Measurements from ENCODE around the gene DENND2A. TPM values are rescaled to one million over a fixed set of nuclear protein-coding genes. Genes with fewer than 3 reads are reported as not detected.

DENND2A gene
- total RNA-seq, 6 donors from 2014 or later, result 4.1 to 27.8 (median 12.1) TPM

- Histone ChIP-seq H3K4me1 (no peaks in the 10 kb centered on the region), H3K27me3 (no peaks in the 10 kb centered on the region), H3K4me3 (no peak overlapping the region), H3K36me3 (no peaks in the 10 kb centered on the region), H3K27ac (no peak overlapping the region), H3K9me3 (no peaks in the 10 kb centered on the region)
- 67 to 69% methylated on average over 10 of the region's 10 CpGs for WGBS, 2 donors
- no peak for TF ChIP-seq CTCF (IDR thresholded peaks at IDR 0.05)
- TF ChIP-seq EP300 (IDR thresholded peaks at IDR 0.05), result no peak
- TF ChIP-seq POLR2AphosphoS5 (IDR thresholded peaks at IDR 0.05), result no peak
- TF ChIP-seq POLR2A (IDR thresholded peaks at IDR 0.05), result no peak
- ATAC-seq (ENCODE audit: low FRiP score in 2 of 2) (no peak), DNase-seq (no peak)
Observed at GRCh38 chr7:140525743-140526142, 114.9 kb downstream of the DENND2A start.

- peaks cover 0 to 5% (median 0%) of the 10 kb centered on the region in 4 donors for H3K4me1 ChIP-seq
- DNase-seq (no peak), ATAC-seq (ENCODE audit: low FRiP score in 2 of 2) (no peak)
- no peak overlapping the region for H3K4me3 ChIP-seq
- no peaks in the 10 kb centered on the region for H3K36me3 ChIP-seq
- 82 to 87% methylated on average over 2 to 3 of the region's 3 CpGs for WGBS, 2 donors
- H3K9me3 ChIP-seq, result no peaks in the 10 kb centered on the region
- no peak overlapping the region for H3K27ac ChIP-seq
- TF ChIP-seq POLR2AphosphoS5 (IDR thresholded peaks at IDR 0.05), result no peak
- TF ChIP-seq CTCF (IDR thresholded peaks at IDR 0.05), result no peak
- no peak for TF ChIP-seq POLR2A (IDR thresholded peaks at IDR 0.05)
- TF ChIP-seq EP300 (IDR thresholded peaks at IDR 0.05), result no peak
- no peaks in the 10 kb centered on the region for H3K27me3 ChIP-seq
Observed at GRCh38 chr7:140521421-140521820, 119.2 kb downstream of the DENND2A start.

- ATAC-seq (ENCODE audit: low FRiP score in 2 of 2) (no peak), DNase-seq (no peak)
- H3K4me3 ChIP-seq, result no peak overlapping the region
- TF ChIP-seq POLR2A (IDR thresholded peaks at IDR 0.05), result no peak
- TF ChIP-seq CTCF (IDR thresholded peaks at IDR 0.05), result no peak
- H3K4me1 ChIP-seq, result peaks cover 0 to 5% (median 0%) of the 10 kb centered on the region in 4 donors
- no peaks in the 10 kb centered on the region for H3K9me3 ChIP-seq
- H3K27me3 ChIP-seq, result no peaks in the 10 kb centered on the region
- 73% methylated on average over 7 of the region's 7 CpGs for WGBS, 2 donors
- H3K27ac ChIP-seq, result peak overlapping the region in 1 of 4 donors; percentile 53
- H3K36me3 ChIP-seq, result no peaks in the 10 kb centered on the region
Observed at GRCh38 chr7:140519007-140519399, 121.6 kb downstream of the DENND2A start.

- Histone ChIP-seq H3K36me3 (no peaks in the 10 kb centered on the region), H3K4me3 (no peak overlapping the region), H3K27ac (peak overlapping the region in 2 of 4 donors; percentile 4 to 53), H3K4me1 (peaks cover 0 to 5% (median 0%) of the 10 kb centered on the region in 4 donors), H3K9me3 (no peaks in the 10 kb centered on the region), H3K27me3 (no peaks in the 10 kb centered on the region)
- 80 to 81% methylated on average over 15 of the region's 15 CpGs for WGBS, 2 donors
- no peak for DNase-seq
- ATAC-seq (ENCODE audit: low FRiP score in 2 of 2), result peak in 1 of 2 donors; percentile 2
- TF ChIP-seq CTCF (IDR thresholded peaks at IDR 0.05) (no peak), EP300 (IDR thresholded peaks at IDR 0.05) (no peak)
Observed at GRCh38 chr7:140518370-140519006, 122.1 kb downstream of the DENND2A start.
